Activated CD4-positive, alpha-beta T cell treated with anti-CD3 and anti-CD28 coated beads, Interleukin-2, amount 10 ng/mL, durations not matched to agents 24 days and 14 days (primary cell): ENCODE data around the gene KRTAP10-5. TPM values are rescaled to one million over a fixed set of nuclear protein-coding genes. Genes with fewer than 3 reads are reported as not detected.
"Not testable (repeated sequence)": the region's sequence is repeated elsewhere in the genome, so short reads cannot be mapped to it uniquely, and the experiment has no call there.

Experiments used
- DNase-seq: peaks from one replicate; pipeline ENCODE4 v3.0.0; 2022
- H3K27ac Mint-ChIP-seq: one replicate; pipeline ENCODE4 v1.8.0; 2022; ENCODE audit warnings: mild to moderate bottlenecking, mixed read lengths
- H3K27me3 Mint-ChIP-seq: one replicate; pipeline ENCODE4 v1.8.0; 2022; ENCODE audit warnings: mixed read lengths
- H3K36me3 Mint-ChIP-seq: one replicate; pipeline ENCODE4 v1.8.0; 2022; ENCODE audit warnings: low read depth, mild to moderate bottlenecking, mixed read lengths
- H3K4me1 Mint-ChIP-seq: one replicate; pipeline ENCODE4 v1.8.0; 2021; ENCODE audit warnings: mixed read lengths
- H3K4me3 Mint-ChIP-seq: one replicate; pipeline ENCODE4 v1.8.0; 2022; ENCODE audit warnings: mild to moderate bottlenecking, moderate library complexity, mixed read lengths
- H3K9me3 Mint-ChIP-seq: one replicate; pipeline ENCODE4 v1.8.0; 2021; ENCODE audit warnings: mixed read lengths
- intact Hi-C: fragments of 100-400 bp; cut with micrococcal nuclease; formaldehyde crosslinking; loops from one replicate; pipeline ENCODE4 v1.15.1; 2023
- total RNA-seq: library from RNA; stranded (reverse); gene quantifications from 2 replicates; pipeline ENCODE4 v1.2.3, GENCODE V29; 2022

The KRTAP10-5 gene
- total RNA-seq, 1 donor from 2014 or later: not detected

GRCh38 chr21:44564886-44565598 is 15.4 kb downstream of the KRTAP10-5 start:
- H3K27me3 Mint-ChIP-seq: peaks cover 12% of the 10 kb centered on the region
- no peak for DNase-seq
- peak overlapping the region; percentile 30 for H3K27ac Mint-ChIP-seq
- H3K36me3 Mint-ChIP-seq: no peaks in the 10 kb centered on the region
- H3K9me3 Mint-ChIP-seq: peaks cover 17% of the 10 kb centered on the region
- H3K4me3 Mint-ChIP-seq: peak overlapping the region; percentile 2
- H3K4me1 Mint-ChIP-seq: peaks cover 12% of the 10 kb centered on the region
- intact Hi-C loops: no loop called here

- H3K27me3 Mint-ChIP-seq: peaks cover 15% of the 10 kb centered on the region
These were observed 16.3 kb downstream of the KRTAP10-5 start for GRCh38 chr21:44564099-44564498.

DNA sequence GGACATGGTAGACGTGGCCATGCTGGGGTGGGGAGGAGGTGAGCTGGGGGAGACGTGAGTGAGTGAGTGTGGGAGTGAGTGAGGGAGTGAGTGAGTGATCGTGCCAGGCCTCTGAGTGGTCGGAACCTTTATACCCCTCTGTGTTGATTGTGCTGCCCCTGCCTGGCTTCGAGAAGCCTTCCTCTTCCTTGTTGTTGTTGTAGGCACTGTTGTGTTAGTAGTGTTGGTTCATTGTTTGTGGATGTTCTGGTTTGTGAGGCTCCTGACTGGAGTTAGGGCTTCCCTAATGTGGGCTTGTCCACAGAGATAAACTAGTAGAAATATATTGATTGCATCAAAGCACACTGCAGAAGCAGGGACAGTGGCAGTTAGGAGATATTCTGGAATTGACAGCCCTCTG is 21.7 kb downstream of the KRTAP10-5 start, which contains the start of gene KRTAP10-3:
Gene KRTAP10-3 (minus strand): TSS at position 101 of the 400 bp plus-strand sequence. CDS start 80 bp downstream, at position 21.
- Mint-ChIP-seq H3K27ac (no peak within 1 kb of the TSS), H3K27me3 (peaks cover 30% of the 10 kb centered on the region), H3K4me3 (no peak within 1 kb of the TSS), H3K4me1 (no peaks in the 10 kb centered on the region), H3K9me3 (peaks cover 17% of the 10 kb centered on the region), H3K36me3 (no peaks in the 10 kb centered on the region)
- no peak for DNase-seq
- intact Hi-C loops: no loop called here

More at GRCh38 chr21:44564099-44564498, 16.3 kb downstream of the KRTAP10-5 start:
- intact Hi-C loops: no loop called here
- Mint-ChIP-seq H3K9me3 (peaks cover 17% of the 10 kb centered on the region), H3K4me3 (no peak overlapping the region), H3K36me3 (no peaks in the 10 kb centered on the region), H3K4me1 (peaks cover 12% of the 10 kb centered on the region), H3K27ac (no peak overlapping the region)
- no peak for DNase-seq

GRCh38 chr21:44558329-44558675 is 22.1 kb downstream of the KRTAP10-5 start:
- H3K36me3 Mint-ChIP-seq, H3K4me1 Mint-ChIP-seq, H3K27ac Mint-ChIP-seq, DNase-seq, H3K4me3 Mint-ChIP-seq, intact Hi-C loops: not testable (repeated sequence)
- peaks cover 17% of the 10 kb centered on the region for H3K9me3 Mint-ChIP-seq
- peaks cover 30% of the 10 kb centered on the region for H3K27me3 Mint-ChIP-seq

DNA sequence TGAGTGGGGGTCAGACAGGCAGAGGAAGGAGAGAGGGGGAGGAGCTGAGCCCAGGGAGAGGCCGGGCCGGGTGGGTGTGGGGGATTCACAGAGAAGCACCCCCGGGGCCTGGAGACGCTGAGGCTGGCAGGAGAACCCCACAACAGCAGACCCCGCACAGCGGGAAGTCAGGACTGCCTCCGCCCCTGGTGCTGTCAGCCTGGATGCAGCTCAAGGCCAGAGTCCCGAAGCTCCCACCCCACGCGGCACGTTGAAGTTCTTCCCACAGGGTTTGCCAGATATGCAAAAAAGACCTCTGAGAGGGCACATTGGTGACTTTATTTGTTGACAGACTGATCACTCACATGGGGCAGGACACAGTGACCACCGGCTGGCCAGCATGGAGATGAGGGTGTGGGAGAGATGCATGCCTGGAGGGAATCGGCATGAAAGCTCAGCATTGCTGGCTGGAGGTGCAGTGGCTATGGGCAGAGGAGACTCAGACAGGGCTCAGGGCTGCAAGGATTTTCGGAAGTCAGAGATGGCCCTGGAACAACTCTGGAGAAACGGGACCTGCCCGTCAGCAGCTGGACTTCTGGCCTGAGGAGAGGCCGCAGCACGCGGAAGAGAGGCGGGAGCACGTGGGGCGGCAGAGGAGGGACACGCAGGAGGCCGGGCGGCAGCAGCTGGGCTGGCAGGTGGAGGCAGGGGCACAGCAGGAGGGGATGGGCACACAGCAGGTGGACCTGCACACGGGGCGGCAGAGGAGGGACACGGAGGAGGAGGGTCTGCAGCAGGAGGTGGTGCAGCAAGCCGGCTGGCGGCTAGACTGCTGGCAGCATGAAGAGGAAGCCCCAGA is 22.7 kb downstream of the KRTAP10-5 start:
- Mint-ChIP-seq H3K9me3 (peaks cover 17% of the 10 kb centered on the region), H3K36me3 (no peaks in the 10 kb centered on the region), H3K4me3 (no peak overlapping the region), H3K27me3 (peaks cover 30% of the 10 kb centered on the region), H3K27ac (no peak overlapping the region), H3K4me1 (no peaks in the 10 kb centered on the region)
- DNase-seq: no peak
- intact Hi-C loops: no loop called here

GRCh38 chr21:44556879-44557278 is 23.5 kb downstream of the KRTAP10-5 start:
- no peak for DNase-seq
- Mint-ChIP-seq H3K27me3 (peaks cover 26% of the 10 kb centered on the region), H3K4me1 (no peaks in the 10 kb centered on the region), H3K9me3 (peaks cover 11% of the 10 kb centered on the region), H3K36me3 (no peaks in the 10 kb centered on the region), H3K27ac (no peak overlapping the region), H3K4me3 (no peak overlapping the region)
- intact Hi-C loops: no loop called here

DNA sequence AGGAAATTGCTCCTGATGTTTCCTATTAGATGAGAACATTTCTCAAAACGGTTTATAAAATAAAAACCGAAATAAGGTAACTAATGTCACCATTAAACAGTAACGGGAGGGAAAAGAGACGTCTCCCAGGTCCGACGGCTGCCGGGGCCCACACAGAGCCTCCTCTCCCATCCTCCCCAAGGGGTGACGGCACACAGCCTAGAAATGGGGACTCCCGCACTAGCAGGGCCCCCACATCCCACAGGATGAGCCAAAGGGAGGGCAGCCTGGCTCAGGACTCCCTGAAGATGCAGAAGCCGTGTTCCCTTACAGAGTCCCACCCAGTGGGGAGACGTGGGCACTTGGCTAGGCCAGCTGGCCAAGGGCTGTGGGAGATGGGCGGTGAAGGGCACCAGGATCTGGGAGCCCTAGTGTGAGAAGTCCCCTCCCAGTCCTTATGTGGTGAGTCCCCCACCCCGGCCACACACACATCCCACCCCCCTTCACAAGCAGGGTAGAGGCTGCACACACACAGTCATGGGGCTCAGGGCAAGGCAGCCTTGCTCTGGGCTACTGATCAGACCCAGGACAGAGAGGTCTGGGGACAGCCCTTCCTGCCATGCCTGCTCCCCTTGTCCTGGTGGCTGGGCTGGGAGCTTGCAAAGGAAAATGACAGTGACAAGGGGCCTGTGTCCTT is 25.1 kb downstream of the KRTAP10-5 start:
- intact Hi-C loops: no loop called here
- Mint-ChIP-seq H3K27me3 (peaks cover 20% of the 10 kb centered on the region), H3K36me3 (no peaks in the 10 kb centered on the region), H3K9me3 (no peaks in the 10 kb centered on the region), H3K27ac (no peak overlapping the region), H3K4me3 (no peak overlapping the region), H3K4me1 (no peaks in the 10 kb centered on the region)
- no peak for DNase-seq

DNA sequence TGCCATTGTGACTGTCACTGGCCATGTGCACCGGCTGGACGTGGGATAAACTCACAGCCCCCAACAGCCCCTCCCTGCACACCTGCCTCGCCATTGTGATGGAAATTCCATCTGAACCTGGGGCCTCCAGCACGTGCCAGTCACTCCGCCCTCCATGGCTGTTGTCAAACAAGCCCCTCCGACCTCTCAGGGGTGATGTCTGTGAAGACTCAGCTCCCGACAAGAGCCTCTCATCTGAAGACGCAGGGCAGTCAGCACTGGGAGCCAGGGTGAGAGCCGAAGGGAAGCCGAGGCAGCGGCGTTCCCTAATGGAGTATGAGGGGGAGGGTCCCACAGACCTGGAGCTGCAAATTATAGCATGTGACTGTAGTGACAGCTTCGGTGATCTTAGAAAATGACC is 27.7 kb downstream of the KRTAP10-5 start:
- Mint-ChIP-seq H3K9me3 (peaks cover 2% of the 10 kb centered on the region), H3K4me3 (no peak overlapping the region), H3K27ac (no peak overlapping the region), H3K36me3 (peaks cover 2% of the 10 kb centered on the region), H3K27me3 (peaks cover 7% of the 10 kb centered on the region), H3K4me1 (peaks cover 5% of the 10 kb centered on the region)
- intact Hi-C loops: no loop called here
- DNase-seq: no peak

- Mint-ChIP-seq H3K4me1 (peaks cover 10% of the 10 kb centered on the region), H3K27me3 (peaks cover 7% of the 10 kb centered on the region), H3K9me3 (peaks cover 8% of the 10 kb centered on the region), H3K36me3 (peaks cover 7% of the 10 kb centered on the region), H3K4me3 (no peak overlapping the region), H3K27ac (no peak overlapping the region)
- intact Hi-C loops: no loop called here
- no peak for DNase-seq
These were observed 28.3 kb downstream of the KRTAP10-5 start for GRCh38 chr21:44552136-44552535.

DNA sequence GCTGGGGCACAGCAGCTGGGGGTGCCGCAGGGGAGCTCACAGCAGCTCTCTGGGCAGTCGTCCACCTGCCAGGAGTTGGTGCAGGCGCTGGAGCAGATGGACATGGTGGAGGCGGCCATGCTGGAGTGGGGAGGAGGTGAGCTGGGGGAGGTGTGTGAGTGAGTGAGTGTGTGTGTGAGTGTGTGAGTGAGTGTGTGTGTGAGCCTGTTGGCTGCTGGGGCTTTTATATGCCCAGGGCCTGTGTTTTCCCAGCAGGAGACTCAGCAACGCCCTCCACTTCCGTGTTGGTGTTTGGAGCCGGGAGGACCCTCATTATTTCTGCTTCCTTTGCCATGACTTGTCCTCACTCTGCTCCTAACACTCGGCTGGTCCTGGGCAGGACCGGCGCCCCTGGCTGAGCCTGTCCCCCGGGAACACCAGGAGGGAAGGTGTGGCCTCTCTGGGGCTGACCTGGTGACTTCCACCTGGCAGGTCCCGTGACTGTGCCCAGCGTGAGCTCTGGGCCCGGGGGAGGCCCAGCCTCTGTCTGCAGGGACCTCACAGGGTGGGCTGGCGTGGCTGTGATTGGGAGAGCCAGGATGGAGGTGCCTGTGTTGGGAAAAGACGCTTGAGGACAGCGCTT is 29.0 kb downstream of the KRTAP10-5 start, which contains the start of gene KRTAP10-2:
Gene KRTAP10-2 (minus strand): TSS at position 166 of the 622 bp plus-strand sequence. CDS start 47 bp downstream, at position 119.
- no peak within 1 kb of the TSS for H3K4me3 Mint-ChIP-seq
- peaks cover 15% of the 10 kb centered on the region for H3K9me3 Mint-ChIP-seq
- peaks cover 14% of the 10 kb centered on the region for H3K36me3 Mint-ChIP-seq
- peaks cover 5% of the 10 kb centered on the region for H3K27me3 Mint-ChIP-seq
- intact Hi-C loops: no loop called here
- H3K27ac Mint-ChIP-seq: no peak within 1 kb of the TSS
- peaks cover 13% of the 10 kb centered on the region for H3K4me1 Mint-ChIP-seq
- no peak for DNase-seq

DNA sequence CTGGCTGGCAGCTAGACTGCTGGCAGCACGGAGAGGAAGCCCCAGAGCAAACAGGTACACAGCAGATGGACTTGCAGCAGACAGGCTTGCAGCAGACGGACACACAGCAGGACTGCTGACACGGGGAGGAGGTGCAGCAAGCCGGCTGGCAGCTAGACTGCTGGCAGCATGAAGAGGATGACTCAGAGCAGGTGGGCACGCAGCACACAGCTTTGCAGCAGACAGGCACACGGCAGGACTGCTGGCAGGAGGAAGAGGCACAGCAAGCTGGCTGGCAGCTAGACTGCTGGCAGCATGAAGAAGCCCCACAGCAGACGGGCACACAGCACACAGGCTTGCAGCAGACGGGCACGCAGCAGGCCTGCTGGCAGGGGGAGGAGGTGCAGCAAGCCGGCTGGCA is 29.6 kb downstream of the KRTAP10-5 start:
- H3K9me3 Mint-ChIP-seq: peaks cover 15% of the 10 kb centered on the region
- H3K27me3 Mint-ChIP-seq: peaks cover 2% of the 10 kb centered on the region
- H3K27ac Mint-ChIP-seq: no peak overlapping the region
- H3K36me3 Mint-ChIP-seq: peaks cover 14% of the 10 kb centered on the region
- H3K4me3 Mint-ChIP-seq: no peak overlapping the region
- H3K4me1 Mint-ChIP-seq: peaks cover 13% of the 10 kb centered on the region
- intact Hi-C loops: no loop called here
- no peak for DNase-seq

DNA sequence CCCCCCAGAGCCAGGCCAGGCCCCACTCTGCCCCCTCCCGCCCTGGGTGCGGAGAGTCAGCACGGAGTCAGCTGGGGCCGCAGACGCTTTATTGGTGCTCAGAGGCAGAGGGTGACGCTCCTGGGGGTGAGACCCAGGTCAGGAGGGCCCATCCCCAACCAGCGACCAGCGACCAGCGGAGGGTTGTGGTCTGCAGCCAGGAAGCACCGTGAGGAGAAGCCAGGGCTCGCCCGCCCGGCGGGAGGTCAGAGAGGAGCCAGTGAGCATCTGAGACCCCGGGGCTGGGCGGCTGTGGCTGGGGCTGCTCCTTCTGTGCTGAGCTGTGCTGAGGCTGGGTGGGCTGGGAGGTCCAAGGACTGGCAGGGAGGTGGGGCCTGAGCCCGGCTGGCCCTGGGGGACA is 30.1 kb downstream of the KRTAP10-5 start:
- H3K27me3 Mint-ChIP-seq, intact Hi-C loops, H3K4me3 Mint-ChIP-seq, H3K27ac Mint-ChIP-seq, DNase-seq: not testable (repeated sequence)
- peaks cover 13% of the 10 kb centered on the region for H3K4me1 Mint-ChIP-seq
- H3K9me3 Mint-ChIP-seq: peaks cover 19% of the 10 kb centered on the region
- H3K36me3 Mint-ChIP-seq: peaks cover 18% of the 10 kb centered on the region

DNA sequence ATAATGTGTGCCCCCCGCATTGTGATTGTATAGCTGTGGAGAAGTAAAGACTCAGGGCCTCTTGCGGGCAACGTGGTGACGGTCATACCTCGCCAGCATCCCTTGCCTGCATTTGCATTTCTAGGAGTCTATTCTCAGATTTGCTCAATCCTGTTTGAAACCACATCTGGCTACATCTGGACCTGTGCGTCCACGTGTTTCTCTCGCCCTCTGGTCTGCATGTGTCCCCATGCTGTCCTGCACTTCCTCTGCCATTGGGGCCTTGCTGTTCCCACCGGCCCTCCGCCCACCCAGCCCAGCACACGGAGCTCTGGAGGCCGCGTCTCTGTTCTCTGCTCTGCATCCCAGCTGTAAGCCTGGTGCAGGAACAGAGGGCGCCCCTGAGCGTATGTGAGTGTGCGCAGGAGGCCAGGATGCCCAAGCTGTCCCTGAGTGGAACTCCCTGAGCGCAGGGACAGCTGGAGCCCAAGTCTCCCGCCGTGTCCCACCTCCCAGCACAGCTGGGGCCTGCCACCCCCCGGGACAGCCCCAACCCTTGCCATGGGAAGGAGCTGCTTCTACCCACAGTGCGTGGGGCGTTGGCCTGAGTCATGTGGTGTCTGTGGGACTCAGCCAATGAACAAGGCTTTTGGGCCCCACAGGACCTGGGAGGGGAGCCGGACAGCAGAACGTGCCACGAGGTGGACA is 30.7 kb downstream of the KRTAP10-5 start:
- peaks cover 18% of the 10 kb centered on the region for H3K36me3 Mint-ChIP-seq
- H3K9me3 Mint-ChIP-seq: peaks cover 19% of the 10 kb centered on the region
- no peak overlapping the region for H3K27ac Mint-ChIP-seq
- DNase-seq: no peak
- H3K27me3 Mint-ChIP-seq: peaks cover 1% of the 10 kb centered on the region
- intact Hi-C loops: no loop called here
- peaks cover 13% of the 10 kb centered on the region for H3K4me1 Mint-ChIP-seq
- no peak overlapping the region for H3K4me3 Mint-ChIP-seq
